H54 (cell line): Measurements from ENCODE around the gene TFDP2.
A peak's percentile ranks its signal among the peaks of the same experiment; 100 is the strongest.

Experiments
- DNase-seq: peaks from one replicate; pipeline ENCODE4 v3.0.0; 2011; ENCODE audit warnings: low spot score, mixed read lengths; ENCODE audit not compliant: insufficient read length
- FAIRE-seq: peaks from 3 replicates; lab custom pipeline; 2011; peaks lifted over from hg19 to GRCh38; lab: Jason Lieb, UNC
- POLR2A ChIP-seq: IDR thresholded peaks from 2 replicates; pipeline ENCODE4 v1.6.1; 2011; ENCODE audit warnings: low read depth, mild to moderate bottlenecking, low read length

TFDP2 gene

GRCh38 chr3:142148792-142149672, at the start of gene TFDP2:
TFDP2 (minus strand) TSS chr3:142149544; CDS start chr3:142101749, 47,795 bp downstream.
- FAIRE-seq (peak; percentile 62), DNase-seq (peak; percentile 82)
- TF ChIP-seq POLR2A = 0 out of 2 replicates have a peak, but pooled peaks have one; percentile 38

- DNase-seq (no peak), FAIRE-seq (no peak)
- TF ChIP-seq POLR2A = no peak
These were observed 39.5 kb upstream of the TFDP2 start for GRCh38 chr3:142188846-142189245.

- no peak for TF ChIP-seq POLR2A
These were observed 31.5 kb upstream of the TFDP2 start for GRCh38 chr3:142180761-142181362.

GRCh38 chr3:142175478-142175877, 26.1 kb upstream of the TFDP2 start:
- FAIRE-seq = no peak
- DNase-seq = no peak
- no peak for TF ChIP-seq POLR2A

More at GRCh38 chr3:142180761-142181362, 31.5 kb upstream of the TFDP2 start:
- peak; percentile 5 for DNase-seq
- peak; percentile 52 for FAIRE-seq

GRCh38 chr3:142174559-142174958, 25.2 kb upstream of the TFDP2 start:
- FAIRE-seq (no peak), DNase-seq (no peak)
- TF ChIP-seq POLR2A = no peak

GRCh38 chr3:142168514-142168913, 19.2 kb upstream of the TFDP2 start:
- no peak for TF ChIP-seq POLR2A
- no peak for DNase-seq
- no peak for FAIRE-seq

GRCh38 chr3:142165194-142165593, 15.8 kb upstream of the TFDP2 start:
- no peak for TF ChIP-seq POLR2A
- FAIRE-seq (no peak), DNase-seq (no peak)

- no peak for TF ChIP-seq POLR2A
- DNase-seq (no peak), FAIRE-seq (no peak)
These were observed 9.9 kb upstream of the TFDP2 start for GRCh38 chr3:142159083-142159740.

GRCh38 chr3:142154186-142154585, 4.8 kb upstream of the TFDP2 start:
- no peak for TF ChIP-seq POLR2A
- DNase-seq (no peak), FAIRE-seq (no peak)

- DNase-seq (no peak), FAIRE-seq (no peak)
- TF ChIP-seq POLR2A = no peak
These were observed 3.0 kb upstream of the TFDP2 start for GRCh38 chr3:142152384-142152783.

GRCh38 chr3:142151828-142152227, 2.5 kb upstream of the TFDP2 start:
- no peak for FAIRE-seq
- TF ChIP-seq POLR2A = no peak
- DNase-seq = no peak

- TF ChIP-seq POLR2A = no peak
- no peak for FAIRE-seq
- no peak for DNase-seq
These were observed 1.9 kb upstream of the TFDP2 start for GRCh38 chr3:142151240-142151639.

- DNase-seq = no peak
- no peak for FAIRE-seq
- no peak for TF ChIP-seq POLR2A
These were observed 927 bp upstream of the TFDP2 start for GRCh38 chr3:142150271-142150670.

GRCh38 chr3:142149673-142149992, 289 bp upstream of the TFDP2 start:
- FAIRE-seq (no peak), DNase-seq (no peak)
- TF ChIP-seq POLR2A = no peak
